CD4-positive, alpha-beta T cell treated with Interleukin-2 at 100 ng/mL for 4 hours (primary cell): ENCODE results near the gene ZNF83.
"Not testable (repeated sequence)": the region's sequence is repeated elsewhere in the genome, so short reads cannot be mapped to it uniquely, and the experiment has no call there.

ENCODE experiments used
- DNase-seq: peaks from one replicate; pipeline ENCODE4 v3.0.0-alpha.2; 2020; ENCODE audit warnings: low spot score

The ZNF83 gene

DNA sequence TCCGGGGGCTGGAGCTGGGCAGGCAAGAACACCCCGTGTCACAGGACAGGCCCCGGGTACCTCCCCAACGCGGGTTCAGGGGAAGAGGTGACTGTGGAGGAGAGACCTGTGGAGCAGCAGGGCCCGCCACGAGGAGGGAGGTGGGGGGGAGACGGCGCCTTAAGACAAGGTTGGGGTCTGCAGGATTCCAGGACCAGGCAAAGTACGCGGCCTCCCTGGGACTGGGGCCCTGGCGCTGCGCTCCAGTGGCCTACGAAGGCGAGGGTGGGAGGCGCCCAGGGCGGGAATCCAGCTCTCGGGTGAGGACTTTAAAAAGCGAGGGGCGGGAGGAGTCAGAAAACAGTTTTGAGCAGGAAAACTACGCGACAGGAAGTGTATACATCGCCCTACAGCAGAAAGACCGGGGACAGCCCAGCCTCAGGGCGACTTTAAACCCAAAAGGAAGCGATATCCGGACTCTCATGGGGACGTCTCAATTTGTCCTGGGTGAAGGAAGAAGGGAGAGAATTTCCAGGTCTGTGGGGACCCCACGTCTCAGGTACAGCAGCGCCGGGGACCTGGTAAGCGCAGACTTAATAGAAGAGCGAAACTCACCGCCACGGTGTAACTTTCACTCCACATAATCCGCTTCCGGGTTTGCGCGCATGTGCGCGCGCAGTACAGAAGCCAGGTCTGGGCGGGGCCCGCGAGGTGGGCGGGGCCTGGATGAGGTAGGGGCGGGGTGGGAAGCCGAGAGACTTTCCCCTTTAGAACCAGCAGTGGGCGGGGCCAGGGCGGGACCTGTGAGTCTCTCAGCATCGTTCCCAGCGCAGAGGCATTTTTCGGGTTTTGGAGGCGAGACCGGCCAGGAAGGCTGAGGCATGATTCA is at the start of gene ZNF83:
TSS of gene ZNF83 (minus strand) at position 638 of the 868 bp plus-strand sequence.
- DNase-seq: peak; percentile 98

DNA sequence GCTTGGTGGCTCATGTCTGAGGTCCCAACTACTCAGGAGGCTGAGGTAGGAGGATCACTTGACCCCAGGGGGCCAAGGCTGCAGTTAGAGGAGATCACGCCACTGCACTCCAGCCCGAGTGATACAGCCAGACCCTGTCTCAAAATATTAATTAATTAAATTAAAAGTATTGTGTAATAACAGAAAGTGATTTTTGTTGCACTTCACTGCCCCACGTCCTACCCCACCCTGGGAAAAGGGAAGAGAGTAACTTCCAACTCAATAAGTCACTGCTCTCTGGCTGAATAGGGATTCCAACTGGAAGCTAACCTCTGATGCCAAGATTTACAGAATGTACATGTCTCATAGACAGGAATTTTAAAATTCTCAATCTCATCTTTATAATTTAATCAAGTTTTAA is 49.5 kb upstream of the ZNF83 start:
- DNase-seq: no peak

DNA sequence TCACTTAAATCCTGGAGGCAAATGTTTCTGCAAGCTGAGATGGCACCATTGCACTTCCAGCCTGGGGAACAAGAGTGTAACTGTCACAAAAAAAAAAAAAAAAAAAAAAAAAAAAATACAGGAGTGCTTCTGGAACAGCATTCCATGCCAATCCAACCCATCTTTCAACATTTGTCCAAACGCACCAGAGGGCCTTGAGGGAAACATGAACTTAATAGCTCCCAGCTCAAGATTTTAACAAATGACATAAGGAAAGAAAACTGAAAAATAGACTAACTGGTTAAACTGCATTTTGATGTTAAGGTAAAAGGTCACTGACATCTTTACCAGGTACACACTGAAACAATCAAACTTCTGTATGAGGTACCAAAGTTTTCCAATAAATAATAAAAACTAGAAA is 47.7 kb upstream of the ZNF83 start:
- DNase-seq: no peak

DNA sequence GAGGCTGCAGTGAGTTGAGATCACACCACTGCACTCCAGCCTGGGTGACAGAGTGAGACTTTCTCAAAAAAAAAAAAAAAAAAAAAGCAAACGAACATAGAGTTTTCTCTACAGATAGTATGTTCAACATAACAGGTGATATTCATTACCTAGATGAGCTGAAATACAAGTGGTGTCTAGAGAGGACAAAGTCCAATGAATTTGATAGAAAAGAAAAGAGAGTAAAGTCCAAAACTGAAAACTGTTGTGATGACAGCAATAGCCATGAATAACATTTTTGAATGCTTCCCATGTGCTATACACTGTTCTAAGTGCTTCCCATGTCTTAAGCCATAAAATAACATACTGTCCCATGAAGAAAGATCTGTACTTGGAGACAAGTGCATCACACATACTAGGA is 43.1 kb upstream of the ZNF83 start:
- DNase-seq: not testable (repeated sequence)

DNA sequence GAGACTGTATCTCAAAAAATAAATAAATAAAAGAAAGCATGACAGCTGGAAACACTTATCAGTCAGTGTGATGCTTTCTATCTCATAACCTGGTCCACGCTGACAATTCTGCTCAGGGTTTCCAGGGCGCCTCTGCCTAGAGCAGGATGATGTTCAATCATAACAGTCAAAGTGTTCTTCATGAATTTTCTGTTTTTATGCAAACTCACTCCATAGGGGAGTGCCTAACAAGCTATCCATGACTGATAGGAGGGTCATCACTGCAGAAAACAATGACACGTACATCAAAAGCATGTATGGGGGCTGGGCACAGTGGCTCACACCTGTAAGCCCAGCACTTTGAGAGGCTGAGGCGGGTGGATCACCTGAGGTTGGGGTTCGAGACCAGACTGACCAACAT is 41.4 kb upstream of the ZNF83 start:
- DNase-seq: no peak

DNA sequence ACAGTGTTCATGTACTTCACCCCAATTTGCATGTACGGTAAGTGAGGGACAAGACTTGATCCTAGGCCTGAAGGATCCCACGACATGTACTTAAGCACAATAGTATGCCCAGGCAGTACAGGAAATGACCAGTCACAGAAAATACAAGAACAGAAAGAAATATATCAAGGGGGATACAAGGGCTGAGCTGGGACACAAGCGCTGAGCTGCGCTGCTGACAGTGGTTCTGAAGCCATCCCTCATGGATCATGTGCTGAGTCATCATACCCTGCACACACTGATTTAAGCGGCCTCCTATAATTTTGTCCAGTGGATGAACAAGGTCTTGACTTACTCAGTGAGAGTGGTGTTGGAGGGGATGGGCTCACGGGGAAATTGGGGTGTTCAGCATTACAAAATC is 37.1 kb upstream of the ZNF83 start:
- DNase-seq: not testable (repeated sequence)

DNA sequence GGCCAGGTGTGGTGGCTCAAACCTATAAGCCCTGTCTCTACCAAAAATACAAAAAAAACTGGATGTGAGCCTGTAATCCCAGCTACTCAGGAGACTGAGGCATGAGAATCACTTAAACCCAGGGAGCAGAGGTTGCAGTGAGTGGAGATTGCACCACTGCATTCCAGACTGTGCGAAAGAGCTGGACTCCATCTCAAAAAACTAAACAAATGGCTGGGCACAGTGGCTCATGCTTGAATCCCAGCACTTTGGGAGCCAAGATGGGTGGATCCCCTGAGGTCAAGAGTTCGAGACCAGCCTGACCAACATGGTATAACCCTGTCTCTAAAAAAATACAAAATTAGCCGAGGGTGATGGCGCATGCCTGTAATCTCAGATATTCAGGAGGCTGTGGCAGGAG is 34.9 kb upstream of the ZNF83 start:
- DNase-seq: no peak

DNA sequence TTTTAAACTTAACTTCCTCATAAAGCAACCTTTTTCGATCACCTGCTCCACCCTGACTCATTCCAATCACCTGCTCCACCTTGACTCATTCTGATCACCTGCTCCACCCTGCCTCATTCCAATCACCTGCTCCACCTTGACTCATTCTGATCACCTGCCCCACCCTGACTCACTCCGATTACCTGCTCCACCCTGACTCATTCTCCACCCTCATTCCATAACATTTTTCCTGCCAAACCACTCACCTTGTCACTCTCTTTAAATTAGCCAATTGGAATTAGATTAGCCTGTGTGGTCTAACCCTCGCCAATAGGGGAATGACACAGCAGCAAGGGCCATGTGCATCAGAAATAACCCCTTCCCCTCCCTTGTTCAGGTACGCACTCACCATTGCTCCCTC is 31.9 kb upstream of the ZNF83 start:
- no peak for DNase-seq

DNA sequence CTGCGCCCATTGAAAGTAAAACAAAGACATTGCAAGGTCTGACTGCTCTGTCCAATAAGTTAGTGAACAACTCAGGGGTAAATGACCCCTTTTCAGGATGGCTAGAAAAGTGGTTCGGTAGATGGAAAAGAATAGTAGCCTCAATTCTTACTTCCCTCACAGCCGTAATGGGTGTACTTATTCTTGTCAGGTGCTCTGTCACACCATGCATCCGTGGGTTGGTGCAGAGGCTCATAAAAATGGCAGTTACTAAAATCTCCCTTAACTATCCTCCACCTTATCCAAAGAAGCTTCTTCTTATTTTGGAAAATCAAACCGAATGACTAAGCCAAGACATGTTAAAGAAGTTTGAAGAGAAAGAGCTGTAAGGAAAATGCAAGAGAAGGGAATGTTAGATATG is 31.4 kb upstream of the ZNF83 start:
- DNase-seq: no peak

DNA sequence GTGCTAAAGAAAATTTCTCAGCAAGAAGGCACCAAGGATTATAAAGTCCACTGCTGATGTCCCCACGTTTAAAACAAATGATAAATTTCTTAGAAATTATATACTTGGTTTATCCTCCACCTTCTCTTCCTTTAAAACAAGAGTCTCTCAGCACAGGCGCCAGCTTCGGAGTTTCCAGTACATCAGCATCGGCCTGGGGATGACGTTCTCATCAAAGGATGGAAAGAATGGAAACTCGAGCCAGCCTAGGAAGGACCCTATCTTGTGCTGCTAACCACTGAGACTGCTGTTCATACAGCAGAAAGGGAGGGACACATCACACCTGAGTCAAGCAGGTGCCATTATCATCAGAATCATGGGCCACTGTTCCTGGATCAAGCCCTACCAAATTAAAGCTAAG is 29.8 kb upstream of the ZNF83 start:
- no peak for DNase-seq

DNA sequence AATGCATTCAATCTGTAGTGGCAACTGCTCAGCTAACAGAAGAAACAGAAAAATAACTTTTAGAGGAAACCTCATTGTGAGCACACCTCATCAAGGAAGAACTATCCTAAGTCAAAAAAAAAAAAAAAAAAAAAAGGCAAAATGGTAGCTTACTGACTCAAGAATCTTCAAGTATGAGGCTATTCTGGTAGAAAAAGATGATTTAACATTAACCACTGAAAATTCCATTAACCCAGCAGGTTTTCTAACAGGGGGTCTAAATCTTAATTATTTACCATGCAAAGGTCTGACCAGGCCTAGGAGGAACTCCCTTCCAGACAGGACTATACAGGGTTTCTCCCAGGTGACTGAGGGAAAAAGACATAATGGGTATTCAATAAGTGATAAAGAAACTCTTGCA is 28.4 kb upstream of the ZNF83 start:
- DNase-seq: no peak

DNA sequence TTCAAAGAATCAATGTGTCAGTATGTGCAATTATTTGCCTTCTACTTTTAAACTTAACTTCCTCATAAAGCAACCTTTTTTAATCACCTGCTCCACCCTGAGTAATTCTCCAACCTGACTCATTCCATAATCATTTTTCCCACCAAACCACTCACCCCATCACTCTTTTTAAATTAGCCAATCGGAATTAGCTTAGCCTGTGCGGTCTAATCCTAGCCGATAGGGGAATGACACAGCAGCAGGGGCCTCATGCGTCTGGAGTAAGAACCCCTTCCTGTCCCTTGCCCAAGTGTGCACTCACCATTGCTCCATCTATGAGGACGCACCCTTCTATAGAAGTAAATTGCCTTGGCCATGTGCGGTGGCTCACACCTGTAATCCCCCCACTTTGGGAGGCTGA is 27.4 kb upstream of the ZNF83 start:
- no peak for DNase-seq

DNA sequence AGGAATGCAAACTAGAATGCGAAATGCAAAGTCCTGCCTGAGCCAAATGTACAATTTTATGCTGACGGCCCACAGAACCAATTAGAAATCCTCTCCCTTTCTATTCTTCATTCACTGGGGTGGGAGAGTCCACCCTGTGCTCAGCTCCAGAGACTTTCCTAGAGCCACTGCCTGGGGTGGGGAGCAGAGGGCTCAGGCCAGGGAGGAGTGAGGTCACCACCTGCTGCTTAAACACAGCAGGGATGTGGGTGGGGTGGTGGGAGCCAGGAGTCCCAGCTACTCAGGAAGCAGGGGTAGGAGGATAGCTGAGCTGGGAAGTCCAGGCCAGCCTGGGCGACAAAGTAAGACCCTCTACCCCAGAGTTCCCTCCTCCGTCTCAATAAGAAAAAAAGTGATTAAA is 26.9 kb upstream of the ZNF83 start:
- DNase-seq: no peak

DNA sequence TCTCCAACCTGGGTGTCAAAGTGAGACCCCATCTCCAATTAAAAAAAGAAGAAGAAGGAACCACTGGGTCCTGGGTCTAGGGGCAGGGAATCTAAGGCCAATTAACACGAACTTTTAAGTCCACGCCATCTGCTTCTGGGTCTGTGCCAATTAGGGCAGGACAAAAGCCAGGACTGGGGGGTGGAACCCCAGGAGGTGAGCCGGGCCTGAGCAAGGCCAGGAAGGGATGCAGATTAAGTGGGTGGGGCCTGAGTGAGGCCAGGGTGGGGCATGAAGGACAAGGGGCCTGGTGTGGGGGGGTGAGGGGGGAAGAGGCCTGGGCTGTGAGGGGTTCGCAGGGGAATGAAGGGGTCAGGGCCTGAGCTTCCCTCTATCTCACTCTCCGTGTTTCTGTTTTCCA is 26.3 kb upstream of the ZNF83 start:
- no peak for DNase-seq

DNA sequence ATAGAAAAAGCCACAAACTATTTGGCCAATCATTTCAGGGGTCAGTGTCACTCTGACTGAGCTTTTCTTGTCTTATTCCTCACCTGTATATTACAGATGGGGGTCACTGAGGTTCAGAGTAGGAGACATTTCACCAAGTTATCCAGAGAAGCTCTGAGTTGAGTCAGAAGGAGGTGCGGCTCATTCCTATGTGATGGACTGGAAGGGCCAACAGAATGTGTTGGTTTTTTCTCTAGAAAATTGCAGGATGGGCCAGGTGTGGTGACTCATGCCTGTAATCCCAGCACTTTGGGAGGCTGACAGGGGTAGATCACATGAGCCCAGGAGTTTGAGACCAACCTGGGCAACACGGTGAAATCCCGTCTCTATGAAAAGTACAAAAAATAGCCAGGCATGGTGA is 24.5 kb upstream of the ZNF83 start:
- DNase-seq: no peak

DNA sequence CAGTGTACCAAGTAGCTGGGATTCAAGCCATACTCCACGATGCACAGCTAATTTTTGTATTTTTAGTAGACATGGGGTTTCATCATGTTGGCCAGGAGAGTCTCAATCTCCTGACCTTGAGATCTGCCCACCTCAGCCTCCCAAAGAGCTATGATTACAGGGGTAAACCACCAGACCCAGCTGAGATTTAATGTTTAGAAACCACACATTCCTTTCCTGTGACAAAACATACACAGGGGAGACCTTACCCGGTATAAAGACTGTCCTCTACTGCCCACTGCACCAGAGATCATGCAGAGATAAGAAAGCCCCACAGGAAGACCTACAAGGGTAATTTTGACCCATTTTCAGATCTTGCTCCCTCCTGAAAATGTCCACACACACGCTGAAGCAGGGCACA is 22.8 kb upstream of the ZNF83 start:
- no peak for DNase-seq

DNA sequence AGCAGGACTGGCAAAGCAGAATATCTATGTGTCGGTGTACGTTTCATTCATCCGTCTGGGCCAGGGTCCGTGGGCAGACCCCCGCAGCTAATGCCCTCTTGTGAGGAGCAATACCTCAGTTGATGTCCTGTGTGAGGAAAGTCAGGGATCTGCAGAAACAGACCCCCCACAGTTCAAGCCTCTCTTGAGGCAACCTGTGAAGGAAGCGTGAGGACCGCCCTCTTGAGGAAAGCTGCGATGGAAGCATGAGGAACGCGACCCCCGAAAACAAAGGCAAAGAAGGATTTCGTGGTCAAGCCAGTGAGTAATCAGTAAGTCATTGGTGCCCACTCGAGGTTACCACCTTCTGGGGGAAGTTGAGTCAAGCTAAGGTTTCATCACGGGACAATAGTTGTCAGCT is 20.9 kb upstream of the ZNF83 start:
- DNase-seq: no peak

DNA sequence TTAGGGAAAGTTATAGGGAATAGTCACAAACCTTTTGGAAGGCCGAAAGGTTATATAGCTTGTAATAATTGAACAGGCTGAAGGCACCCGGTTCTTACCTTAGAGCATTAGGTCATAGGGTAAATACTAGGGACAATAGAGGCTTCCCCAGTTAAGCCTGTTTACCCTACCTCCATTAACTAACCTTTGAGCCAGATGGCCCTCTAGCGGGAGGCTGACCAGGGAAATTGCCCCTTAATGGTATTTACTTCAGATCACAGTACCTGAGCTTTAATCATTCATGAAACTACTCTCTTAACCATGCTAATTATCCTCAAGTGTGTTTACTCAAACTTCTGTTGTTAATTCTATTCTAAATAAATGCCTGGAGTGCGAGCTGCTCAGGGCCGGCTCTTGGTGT is 20.4 kb upstream of the ZNF83 start:
- DNase-seq: no peak

DNA sequence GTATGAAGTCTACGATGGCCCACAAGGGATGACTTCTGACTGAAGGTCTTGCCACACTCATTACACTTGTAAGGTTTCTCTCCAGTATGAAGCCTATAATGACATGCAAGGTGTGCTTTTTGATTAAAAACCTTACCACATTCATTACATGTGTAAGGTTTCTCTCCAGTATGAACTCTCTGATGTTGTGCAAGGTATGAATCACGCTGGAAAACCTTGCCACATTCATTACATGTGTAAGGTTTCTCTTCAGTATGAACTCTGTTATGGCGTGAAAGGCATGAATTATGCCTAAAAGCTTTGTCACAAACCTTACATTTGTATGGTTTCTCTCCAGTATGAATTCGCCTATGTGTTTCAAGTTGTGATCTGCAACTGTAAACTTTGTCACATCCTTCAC is 15.0 kb upstream of the ZNF83 start:
- no peak for DNase-seq

DNA sequence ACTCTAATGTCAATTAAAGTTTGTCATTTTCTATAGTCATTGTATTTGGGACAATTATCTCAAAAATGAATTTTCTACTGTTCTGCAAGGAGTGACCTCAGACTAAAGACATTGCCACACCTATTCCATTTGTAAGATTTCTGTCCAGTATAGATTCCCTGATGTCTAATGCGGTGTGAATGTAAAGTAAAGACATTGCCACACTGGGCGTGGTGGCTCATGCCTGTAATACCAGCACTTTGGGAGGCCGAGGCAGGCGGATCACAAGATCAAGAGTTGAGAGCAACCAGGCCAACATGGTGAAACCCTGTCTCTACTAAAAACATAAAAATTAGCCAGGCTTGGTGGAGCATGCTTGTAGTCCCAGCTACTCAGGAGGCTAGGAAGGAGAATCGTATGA is 13.8 kb upstream of the ZNF83 start:
- no peak for DNase-seq

DNA sequence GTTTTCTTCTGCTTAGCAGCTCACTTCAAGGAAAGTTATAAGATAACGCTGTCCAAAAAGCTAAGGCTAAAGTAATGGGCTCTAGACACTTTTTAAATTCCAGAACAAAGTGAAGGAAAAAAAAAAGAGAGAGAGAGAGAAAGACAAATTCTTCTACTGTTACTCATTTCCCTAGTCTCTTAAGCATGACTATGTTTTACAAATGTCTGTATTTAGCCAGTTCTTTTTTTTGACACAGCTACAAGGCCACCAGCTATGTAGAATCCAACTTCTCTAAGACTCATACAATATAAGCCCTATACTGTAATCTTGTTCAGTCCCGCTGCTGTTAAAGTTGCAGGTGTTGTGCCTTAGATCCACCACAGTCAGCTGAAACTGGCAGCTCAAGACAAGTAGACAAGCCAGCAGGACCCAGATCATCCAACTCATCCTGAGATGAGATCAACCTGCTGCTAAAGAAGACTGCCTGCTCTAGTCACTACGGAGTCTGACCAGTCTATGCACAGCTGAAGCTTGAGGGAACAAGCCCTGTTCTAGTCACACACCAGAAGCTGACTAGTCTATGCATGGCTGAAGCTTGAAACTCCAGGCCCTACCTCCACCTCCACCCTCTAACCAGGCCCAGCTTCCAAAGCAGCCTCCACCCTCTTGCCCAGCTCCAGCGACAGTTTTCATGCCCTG is 10.3 kb upstream of the ZNF83 start:
- DNase-seq: no peak

DNA sequence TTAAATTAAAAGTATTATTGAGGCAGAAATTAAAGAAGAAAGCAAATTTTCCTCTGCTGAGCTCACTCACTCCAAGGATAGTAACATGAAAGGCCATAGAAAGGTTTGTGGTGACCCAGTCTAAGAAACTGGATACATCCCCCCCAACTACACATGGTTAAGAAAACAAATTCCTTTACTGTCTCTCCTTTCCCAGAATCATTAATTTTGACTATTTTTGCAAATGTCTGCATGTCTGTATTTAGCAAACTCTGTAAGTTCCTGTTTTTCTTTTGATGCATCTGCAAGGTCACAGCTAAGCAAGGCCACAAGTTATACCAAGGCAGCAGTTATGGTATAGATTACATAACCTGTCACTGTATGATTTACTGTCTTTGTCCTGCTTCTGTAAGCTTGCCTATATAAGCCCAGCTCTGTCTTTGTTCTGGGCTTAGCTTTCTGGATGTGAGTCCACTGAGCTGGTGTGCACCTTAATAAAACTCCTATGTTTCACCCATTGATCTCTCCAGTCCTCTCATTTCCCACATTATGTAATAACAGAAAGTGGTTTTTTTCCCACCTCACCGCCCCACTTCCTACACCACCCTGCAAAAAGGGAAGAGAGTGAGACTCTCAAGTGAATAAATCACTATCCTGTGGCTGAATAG is 8.5 kb upstream of the ZNF83 start:
- no peak for DNase-seq

DNA sequence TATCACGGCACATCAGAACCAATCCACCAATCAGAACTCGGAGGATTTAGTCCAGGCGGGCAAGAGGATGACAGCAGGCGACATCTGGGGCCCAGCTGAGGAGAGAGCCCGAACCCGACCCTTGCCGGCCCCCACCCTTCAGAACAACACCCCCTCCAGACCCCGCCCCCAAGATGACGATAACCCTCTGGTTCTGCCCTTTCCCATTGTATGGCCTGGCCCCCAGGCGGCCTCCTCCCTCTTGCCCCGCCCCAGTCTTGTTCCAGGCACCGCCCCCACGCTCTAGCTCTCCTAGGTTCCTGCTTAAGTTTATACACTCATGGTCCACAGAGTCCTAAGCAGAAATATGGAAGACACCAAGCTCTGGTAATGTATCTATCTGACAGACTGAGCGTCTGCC is 2.8 kb upstream of the ZNF83 start:
- DNase-seq: no peak
